HG03045 (cell line): ENCODE results near the gene SIRT7.

Experiments
- ATAC-seq: cut with Tn5 transposase; IDR thresholded peaks from one replicate; pipeline ENCODE4 v1.9.1; 2021; ENCODE audit warnings: mild to moderate bottlenecking, moderate library complexity; ENCODE audit not compliant: unreplicated experiment

The SIRT7 gene

DNA sequence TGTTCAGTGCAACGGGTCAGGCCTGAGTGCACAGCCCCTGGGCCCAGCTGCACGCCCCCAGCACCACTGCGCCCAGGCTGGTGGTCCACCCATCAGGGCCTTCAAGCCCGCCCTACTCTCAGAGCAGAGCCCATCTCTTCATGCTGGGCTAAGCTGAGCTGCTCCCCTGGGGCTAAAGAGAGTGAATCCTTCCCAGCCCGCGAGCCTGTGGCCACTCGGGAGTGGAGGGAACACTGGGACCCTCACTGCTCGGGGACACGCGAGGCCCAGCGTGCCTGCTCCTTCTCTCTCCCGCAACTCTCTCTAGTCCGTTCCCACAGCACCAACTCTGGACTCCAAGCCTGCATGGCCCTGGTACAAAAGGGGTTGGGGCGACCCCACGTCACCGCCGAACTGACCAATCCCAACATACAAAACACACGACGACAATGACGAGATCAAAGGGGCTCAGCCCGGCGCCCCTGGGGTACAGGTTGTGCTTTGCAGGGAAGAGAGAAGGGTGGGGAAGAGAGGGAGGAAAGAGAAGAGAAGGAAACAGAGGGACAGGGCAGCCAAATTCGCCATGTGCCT, 4.1 kb upstream of the SIRT7 start:
- no peak for ATAC-seq

DNA sequence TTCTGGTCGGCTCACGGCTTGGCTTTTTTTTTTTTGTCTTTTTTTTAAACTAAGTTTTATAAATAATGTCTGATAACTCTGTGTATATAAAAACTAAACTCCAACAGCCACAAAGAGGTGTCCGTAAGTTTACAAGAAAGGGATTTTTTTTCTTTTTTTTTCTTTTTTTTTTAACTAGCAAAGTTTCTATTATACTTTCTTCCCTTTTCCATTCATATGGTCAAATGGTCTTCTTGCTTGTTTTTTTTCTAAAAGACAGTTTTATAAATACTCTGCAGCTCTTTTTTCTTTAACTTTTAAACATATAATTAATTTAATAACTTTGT, 3.5 kb upstream of the SIRT7 start:
- no peak for ATAC-seq

DNA sequence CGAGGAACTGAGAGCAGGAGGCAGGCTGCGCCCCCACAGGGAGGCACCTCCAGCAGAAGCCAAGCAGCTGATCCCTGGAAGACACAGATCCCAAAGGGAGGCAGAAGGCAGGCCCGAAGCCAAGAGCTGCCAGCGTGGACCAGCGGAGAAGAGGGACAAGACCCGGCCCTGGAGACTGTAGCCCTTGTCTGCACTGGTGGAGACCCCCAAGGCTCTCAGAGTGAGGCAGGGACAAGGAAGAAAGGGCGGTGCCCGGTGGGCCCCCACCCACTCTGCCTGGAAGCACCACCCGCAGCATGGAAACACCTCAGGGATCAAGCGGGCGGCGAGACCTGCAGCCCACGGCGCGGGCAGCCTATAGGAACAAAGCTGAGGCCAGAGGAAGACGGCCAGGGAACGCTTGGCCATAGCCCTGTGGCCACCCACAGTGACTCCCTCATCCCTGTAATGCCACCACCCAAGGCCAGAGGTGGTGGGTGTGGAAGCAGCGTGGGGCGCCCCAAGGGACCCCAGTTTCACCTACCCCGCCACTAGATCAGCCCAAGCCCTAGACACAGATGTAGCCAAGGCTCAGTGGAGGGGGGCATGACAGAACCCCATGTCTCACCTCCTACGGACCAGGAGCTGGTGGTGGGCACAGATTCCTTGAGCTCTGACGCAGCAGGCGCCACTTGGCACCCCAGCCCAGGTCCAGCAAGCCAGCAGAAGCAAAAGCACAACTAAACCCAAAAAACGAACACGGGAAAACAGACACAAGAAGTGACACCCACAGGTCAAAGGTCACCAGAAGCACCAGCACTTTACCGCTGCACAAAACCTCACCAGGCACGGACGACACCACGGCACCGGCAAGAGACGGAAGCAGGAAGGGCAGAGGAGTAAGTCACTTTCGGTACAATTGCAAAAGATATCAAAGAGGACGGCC, 2.9 kb upstream of the SIRT7 start:
- no peak for ATAC-seq

DNA sequence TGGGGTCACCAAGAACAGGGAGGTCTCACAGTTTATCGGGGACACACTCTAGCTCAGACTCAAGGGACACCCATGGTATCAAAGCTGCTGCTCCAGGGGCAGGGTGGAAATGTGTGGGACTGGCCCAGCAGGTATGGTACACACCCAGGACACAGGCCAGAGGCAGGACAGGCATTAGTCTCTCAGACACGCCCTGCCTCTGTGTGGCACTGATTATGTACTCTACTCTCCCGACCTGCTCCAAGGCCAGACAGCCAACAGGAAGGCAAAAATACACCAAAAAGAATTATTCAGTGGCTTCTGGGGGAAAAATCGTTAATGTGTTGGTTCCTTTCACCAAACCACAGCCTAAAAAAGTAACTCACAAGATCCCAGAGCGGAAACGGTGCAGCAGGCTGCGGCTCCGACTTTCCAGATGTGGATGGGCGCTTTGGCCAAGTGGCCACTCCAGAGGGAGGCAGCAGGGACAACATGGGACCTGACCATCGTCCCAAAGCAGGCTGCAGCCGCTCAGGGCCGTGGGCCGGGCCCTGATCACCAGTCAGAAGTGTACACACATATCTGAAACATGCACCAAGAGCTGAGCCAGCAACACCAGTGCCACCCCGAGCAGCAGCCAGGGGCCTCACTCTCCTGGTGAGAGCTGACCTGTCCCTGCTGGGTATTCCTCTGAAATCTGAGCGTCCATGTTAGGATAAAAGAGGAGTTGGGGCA, 1.0 kb upstream of the SIRT7 start:
- ATAC-seq: no peak

DNA sequence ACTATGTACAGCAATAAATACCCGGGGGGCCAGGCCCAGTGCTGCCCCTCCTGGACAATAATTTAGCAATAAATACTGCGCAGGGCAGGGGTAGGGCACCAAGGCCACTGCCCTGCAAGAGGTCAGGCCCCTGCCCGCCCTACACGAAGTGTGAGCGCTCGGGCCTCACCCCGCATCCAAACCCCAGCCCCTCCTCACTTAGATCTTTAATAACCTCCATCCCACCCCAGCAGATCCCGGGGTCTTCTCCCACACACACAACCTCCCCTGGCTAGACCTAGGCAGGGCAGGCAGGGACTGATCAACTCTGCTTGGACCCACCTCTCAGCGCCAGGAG, 325 bp upstream of the SIRT7 start:
- peak; percentile 4 for ATAC-seq

DNA sequence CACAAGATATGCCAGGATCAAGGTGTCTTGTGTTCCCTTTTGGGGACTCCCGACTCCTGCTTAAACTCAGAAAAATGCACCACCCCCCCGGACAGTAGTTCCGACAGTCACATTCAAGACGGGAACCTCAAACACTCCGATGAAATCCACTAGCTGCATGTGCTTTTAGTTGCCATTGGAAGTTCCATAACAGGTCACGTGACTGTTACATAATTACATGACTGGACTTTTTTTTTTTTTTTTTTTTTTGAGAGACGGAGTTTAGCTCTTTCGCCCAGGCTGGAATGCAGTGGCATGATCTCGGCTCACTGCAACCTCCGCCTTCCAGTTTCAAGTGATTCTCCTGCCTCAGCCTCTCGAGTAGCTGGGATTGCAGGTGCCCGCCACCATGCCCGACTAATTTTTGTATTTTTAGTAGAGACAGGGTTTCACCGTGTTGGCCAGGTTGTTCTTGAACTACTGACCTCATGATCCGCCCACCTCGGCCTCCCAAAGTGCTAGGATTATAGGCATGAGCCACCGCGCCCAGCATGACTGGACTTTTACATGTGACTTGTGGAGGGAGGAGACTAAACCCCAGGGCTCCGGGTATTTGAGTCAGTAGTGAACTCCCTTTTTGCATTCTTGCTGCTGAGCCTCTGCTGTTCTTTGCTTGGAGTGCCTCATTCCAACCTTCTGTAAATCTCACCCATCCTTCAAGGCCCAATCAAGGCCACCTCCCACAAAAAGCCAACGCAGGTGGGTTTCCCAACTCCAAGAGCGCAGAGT, 1.6 kb downstream of the SIRT7 start:
- no peak for ATAC-seq

DNA sequence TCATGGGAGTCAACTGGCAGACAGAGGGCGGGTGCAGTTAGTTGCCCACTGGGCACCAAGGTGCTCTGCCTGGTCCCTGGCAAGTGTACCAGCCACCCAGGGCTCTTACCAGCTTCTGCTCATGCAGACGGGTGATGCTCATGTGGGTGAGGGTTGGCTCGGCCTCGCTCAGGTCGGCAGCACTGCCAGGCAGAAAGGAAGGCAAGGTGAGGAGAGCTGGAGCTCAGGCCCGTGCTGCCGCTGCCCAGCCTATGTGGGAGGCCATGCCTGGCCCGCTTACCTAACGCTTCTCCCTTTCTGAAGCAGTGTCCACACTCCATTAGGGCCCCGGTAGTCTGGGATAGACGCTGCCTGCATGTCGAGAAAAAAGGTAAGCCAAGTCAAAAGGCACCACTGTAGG, 2.6 kb downstream of the SIRT7 start:
- ATAC-seq: no peak

DNA sequence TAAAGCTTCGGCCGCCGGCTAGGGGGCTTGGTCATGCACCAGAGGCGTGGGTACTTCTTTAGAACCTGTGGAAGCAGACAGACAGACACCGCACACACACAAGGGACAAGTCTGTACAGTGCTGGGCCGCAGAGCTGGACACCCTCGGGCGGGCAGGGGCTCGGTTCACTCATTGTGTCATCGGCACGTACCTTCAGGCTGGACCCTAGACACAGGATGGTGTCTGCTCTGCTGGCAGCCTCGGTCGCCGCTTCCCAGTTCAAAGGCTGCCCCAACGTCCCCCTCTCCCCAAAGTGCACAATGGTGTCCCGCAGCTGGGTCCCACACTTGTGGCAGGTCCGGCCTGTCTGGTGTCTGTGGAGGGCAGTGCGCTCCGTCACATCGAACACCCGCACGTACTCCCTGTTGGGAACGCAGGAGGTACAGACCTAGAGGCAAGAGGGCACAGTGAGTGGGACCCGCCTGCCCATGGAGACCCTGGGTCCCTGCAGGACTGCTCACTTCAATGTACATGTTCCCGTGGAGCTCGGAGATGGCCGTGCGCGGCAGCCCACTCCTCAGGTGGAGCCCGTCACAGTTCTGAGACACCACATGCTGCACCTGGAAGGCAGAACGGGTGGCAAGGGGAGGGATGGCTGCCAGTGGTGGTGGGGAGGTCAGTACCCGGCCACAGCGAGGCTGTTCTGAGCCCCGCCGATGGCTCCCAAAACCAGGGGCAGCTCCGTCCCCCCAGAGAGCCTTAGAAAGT, 3.7 kb downstream of the SIRT7 start:
- no peak for ATAC-seq

DNA sequence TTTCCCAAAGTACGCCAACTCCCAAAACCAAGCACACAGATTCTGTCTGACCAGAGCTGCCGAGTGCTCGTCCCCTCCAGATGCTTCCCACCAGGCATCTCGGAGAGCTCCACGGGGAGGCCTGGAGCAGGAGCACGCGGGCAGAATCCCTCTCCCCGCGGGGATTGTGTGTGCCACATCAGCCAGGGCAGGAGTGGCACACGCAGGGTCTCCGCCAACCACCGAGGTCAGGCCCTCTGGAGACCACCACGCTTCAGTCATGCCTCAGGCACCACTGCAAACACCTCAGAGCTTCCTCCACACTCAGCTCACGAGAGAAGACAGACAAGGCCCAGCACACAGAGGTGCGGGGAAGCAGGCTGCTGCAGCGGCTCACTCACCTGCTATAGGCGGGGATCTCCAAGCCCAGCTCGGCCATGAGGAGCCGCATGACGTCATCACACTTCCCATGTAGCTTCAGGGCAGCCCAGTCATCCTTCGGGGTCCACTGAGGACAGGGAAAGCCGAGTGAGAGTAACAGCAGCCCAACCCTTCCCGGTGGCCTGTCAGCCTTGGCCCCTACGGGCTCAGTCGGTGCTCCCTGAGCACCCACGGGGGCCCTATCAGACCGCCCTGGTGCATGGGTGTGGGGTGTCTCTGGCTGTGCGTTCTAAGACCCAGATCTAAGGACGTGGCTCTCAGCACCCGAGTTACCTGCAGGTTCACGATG, 4.4 kb downstream of the SIRT7 start:
- no peak for ATAC-seq

DNA sequence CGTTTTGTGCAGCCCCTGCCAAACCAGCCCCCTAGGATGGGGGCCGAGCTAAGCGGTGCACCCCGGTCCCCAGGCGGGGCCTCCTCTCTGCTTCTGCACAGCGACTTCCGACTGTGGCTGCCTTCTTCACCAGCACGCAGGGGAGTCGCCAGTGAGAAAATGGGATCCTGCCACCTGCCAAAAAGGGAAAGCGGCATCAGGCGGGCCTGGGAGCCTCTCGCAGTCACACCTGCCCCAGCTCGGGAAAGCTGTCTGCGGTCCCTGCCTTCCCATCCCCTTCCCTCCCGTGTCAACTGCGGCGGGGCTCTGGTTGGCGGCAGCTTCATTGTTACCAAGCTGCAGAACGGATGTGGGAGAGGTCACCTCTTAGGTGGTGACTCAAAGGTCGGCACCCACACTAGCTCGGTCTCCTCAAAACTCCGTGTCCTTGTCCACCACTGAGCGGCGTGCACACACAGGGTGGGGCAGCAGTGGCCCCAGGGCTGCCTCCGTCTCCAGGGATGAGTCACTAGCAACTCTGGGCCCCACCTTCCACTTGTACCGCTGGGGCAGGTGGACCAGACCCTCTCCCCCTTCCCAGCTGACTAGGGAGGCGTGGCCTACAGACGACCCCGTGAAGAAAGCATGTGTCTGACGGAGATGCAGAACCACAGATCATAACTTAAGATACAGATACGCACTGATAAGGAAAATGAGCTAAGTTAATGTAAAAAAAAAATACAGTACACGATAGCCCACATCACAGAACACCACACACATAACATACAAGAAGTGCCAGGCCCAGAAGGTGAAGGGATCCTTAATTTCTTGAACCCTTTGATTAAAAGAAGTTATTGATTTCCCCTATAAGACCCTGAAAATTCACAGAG, 5.3 kb downstream of the SIRT7 start:
- no peak for ATAC-seq

DNA sequence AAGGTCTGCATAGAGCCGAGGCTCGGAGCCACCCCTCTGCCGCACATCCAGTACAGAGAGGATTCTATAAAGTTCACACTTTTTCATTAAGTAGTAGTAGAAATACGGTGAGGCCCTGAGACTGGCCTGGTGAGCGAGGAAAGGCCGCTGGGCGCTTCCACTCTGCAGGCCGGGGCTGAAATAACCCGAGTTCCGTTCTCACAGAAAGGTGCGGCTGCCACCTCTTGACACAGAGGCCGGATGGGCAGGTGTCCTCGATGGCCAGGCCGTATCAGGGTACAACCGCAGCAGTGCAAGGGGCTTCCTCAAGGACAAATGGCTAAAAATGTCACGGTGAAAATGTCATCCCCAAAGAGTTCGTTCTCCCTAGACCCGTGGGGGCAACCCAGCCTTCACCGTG, 6.0 kb downstream of the SIRT7 start:
- ATAC-seq: no peak

DNA sequence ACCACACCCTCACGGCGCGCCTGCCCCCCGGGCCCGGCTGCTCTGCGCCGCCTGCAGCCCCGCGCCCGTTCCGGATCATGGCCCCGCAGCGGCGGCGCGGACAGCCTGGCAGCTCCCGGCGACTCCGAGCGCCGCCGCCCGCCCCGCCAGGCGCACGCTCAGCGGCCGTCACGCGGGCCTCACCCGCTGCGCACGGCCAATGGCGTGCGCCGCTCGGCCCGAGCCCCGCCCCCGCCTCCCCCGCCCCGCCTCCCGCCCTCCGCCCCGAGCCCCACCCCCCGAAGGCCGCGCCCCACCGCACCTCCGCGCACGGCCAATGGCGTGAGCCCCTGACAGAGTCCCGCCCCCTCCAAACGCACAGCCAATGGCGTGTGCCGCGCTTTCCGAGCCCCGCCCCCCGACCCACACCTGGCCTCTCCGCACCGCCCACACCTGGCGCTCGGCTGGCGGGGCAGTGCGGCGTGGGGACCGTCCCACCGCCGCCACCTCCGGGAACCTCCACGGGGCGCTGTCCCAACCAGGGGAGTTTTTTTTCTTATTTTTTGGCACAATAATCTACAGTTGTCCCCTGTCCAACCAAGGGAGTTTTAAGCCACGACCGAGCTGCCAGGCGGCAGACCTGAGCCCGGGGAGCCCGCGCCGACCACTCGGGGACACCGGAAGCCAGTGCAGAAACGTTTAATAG, 6.6 kb downstream of the SIRT7 start, which contains the start of gene PCYT2:
TSS of gene PCYT2 (minus strand) at position 123 of the 685 bp plus-strand sequence. CDS start at position 79, 44 bp downstream.
- peak; percentile 67 for ATAC-seq

DNA sequence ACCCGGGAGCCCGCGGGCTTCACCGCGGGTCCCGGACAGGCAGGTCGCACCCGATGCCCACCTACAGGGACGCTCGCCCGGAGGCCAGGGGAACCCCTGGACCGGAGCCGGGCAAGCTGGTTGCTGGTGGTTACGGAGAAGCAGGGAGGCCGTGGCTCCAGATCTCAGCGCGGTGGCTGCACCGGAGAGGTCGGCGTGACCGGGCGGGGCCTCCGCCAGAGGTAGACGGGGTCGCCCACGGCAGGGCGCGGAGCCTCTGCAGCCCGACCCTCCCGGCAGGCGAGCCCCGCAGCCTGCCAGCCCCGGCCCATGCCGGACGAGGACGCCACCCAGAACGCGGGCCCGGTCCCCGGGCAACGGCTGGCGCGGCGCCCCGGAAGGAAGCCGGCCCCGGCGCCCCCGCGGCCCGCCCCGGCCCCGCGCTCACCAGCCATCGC, 7.1 kb downstream of the SIRT7 start:
- ATAC-seq: peak; percentile 19

DNA sequence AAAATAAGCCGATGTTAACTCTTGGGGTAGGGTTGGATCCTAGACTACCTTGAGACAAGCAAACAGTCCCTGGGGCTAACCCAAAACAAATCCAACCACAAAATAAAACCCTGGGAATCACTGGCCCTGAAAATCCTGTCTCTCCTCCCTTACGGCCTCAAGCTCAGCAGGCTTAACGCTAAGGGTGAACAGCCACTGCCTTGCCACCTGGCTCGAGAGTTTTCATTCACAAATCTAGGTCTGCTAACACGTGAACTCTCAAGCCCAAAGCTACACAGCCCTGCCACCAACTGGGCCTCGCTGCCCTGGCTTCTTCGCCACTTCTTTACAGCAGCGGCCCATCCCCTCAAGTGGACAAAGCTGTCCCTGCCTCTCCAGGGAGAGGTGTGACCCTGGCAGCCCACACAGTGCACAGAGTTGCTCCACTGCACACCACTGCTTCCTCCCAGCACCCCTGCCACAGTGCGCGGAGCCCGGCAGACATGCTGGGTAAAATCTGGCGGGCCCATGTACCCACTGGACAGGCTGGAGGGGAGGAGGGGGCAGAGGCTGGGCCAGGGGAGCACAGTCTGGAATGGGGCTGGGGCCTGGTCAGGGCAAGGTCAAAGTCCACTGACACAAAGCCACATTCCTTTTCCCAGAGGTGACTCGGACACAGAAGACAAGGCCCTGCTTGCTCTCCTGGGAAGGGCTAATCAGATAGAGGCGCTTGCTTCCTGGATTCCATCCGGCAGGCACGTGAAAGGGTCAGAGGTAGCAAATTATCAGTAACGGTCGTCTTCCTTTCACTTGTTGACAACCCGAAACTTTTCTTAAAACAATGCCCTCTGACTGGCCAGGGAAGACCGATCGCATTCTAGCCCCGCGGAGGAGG, 7.8 kb downstream of the SIRT7 start:
- no peak for ATAC-seq

DNA sequence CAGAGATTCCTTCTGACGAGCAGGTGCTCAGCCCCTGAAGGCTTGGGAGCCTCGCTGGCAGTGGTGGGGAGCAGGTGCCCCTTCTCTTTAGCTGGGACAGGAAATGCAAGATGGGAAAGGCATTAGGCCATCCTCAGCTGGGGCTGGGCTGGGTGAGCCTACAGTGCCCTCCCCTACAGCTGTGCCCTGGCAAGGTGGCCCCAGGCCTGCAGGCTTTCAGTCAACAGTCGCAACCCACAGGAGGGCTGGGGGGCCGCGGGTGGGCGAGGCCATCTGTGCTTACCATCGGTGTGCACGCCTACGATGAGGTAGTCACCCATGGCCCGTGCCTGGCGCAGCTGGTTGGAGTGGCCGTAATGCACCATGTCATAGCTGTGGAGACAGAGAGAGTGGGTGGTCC, 8.7 kb downstream of the SIRT7 start:
- ATAC-seq: no peak

DNA sequence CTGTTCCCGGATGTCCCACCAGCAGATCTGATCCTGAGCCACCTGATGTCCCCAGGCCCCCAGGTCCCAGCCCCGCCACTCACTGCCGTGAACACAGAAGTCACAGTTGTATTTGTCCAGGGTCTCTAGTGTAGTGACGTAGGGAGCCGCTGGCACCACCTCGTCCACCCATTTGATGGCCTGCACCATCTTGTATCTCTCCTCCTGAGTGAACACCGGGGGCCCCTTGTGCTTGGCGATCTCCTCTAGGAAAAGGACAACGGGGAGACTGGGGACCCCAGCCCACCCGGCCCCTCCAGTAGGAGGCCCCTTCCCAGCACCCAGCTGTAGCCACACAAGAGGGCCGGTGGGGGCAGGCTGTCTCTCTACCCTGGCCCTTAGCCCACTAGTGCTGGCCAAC, 9.2 kb downstream of the SIRT7 start:
- ATAC-seq: no peak
